ENCODE data around the gene RAET1L. TPM values are rescaled to one million over a fixed set of nuclear protein-coding genes. Genes with fewer than 3 reads are reported as not detected.
"Not testable (repeated sequence)": the region's sequence is repeated elsewhere in the genome, so short reads cannot be mapped to it uniquely, and the experiment has no call there.

The RAET1L gene
- total RNA-seq, 1 donor from 2014 or later = not detected

GRCh38 chr6:149978610-149979009 lies 46.7 kb downstream of the RAET1L start:
- H3K4me1 Mint-ChIP-seq = no peaks in the 10 kb centered on the region
- no peaks in the 10 kb centered on the region for H3K9me3 Mint-ChIP-seq
- no peaks in the 10 kb centered on the region for H3K36me3 Mint-ChIP-seq (ENCODE audit: low read depth)
- H3K27me3 Mint-ChIP-seq (ENCODE audit: low read depth) = peaks cover 99% of the 10 kb centered on the region
- no peak for DNase-seq (ENCODE audit: low read depth, low spot score)
- TF ChIP-seq CTCF (conservative IDR thresholded peaks at IDR 0.05) = no peak
- no peak overlapping the region for H3K27ac Mint-ChIP-seq (ENCODE audit: unreplicated experiment)
- H3K4me3 Mint-ChIP-seq = no peak overlapping the region

DNA sequence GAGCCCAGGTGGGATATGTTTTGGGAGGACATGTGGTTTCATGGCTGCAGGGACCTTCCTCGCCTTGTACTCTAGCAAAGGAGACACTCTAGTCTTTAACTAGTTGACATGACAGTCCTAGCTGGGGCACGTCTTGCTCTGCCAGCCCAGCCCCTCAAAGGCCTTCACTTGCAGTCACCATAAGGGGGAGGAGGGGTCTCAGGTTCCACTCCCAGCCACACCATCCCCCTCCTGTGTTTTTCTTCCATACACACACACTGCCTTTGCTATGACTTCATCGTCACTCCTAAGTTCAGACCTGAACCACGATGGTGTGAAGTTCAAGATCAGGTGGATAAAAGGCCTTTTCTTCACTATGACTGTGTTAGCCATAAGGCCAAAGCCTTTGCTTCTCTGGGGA lies 48.1 kb downstream of the RAET1L start:
- DNase-seq (ENCODE audit: low read depth, low spot score) = no peak
- no peak overlapping the region for H3K27ac Mint-ChIP-seq (ENCODE audit: unreplicated experiment)
- no peaks in the 10 kb centered on the region for H3K36me3 Mint-ChIP-seq (ENCODE audit: low read depth)
- H3K9me3 Mint-ChIP-seq = no peaks in the 10 kb centered on the region
- H3K27me3 Mint-ChIP-seq (ENCODE audit: low read depth) = peaks cover 90% of the 10 kb centered on the region
- no peak for TF ChIP-seq CTCF (conservative IDR thresholded peaks at IDR 0.05)
- H3K4me1 Mint-ChIP-seq = no peaks in the 10 kb centered on the region
- no peak overlapping the region for H3K4me3 Mint-ChIP-seq

- no peaks in the 10 kb centered on the region for H3K4me1 Mint-ChIP-seq
- H3K36me3 Mint-ChIP-seq (ENCODE audit: low read depth) = no peaks in the 10 kb centered on the region
- no peak overlapping the region for H3K4me3 Mint-ChIP-seq
- no peak for DNase-seq (ENCODE audit: low read depth, low spot score)
- no peak overlapping the region for H3K27ac Mint-ChIP-seq (ENCODE audit: unreplicated experiment)
- H3K9me3 Mint-ChIP-seq = no peaks in the 10 kb centered on the region
- no peak for TF ChIP-seq CTCF (conservative IDR thresholded peaks at IDR 0.05)
- peaks cover 75% of the 10 kb centered on the region for H3K27me3 Mint-ChIP-seq (ENCODE audit: low read depth)
Observed at GRCh38 chr6:149975400-149975799, 49.9 kb downstream of the RAET1L start.

DNA sequence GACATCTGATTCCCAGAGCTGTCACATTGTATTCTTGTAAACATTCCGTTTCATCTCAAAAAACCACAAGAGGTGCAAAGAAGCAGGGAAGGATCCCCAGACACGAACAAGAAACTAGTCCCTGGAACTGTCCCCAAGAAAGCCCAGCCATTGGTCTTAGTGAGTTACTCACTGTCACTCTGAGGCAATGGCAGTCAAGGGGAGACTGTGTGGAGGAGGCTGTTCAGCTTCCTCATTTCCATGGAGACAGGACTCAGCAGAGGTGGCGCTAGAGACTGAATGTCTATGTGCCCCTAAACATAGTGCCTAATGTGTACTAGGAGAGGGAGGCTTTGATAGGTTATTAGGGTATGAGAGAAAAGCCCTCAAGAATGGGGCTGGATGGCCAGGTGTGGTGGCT lies 50.5 kb downstream of the RAET1L start:
- no peak for DNase-seq (ENCODE audit: low read depth, low spot score)
- Mint-ChIP-seq H3K36me3 (ENCODE audit: low read depth) (no peaks in the 10 kb centered on the region), H3K9me3 (no peaks in the 10 kb centered on the region), H3K4me1 (no peaks in the 10 kb centered on the region), H3K27ac (ENCODE audit: unreplicated experiment) (no peak overlapping the region), H3K27me3 (ENCODE audit: low read depth) (peaks cover 73% of the 10 kb centered on the region), H3K4me3 (no peak overlapping the region)
- TF ChIP-seq CTCF (conservative IDR thresholded peaks at IDR 0.05) = no peak

DNA sequence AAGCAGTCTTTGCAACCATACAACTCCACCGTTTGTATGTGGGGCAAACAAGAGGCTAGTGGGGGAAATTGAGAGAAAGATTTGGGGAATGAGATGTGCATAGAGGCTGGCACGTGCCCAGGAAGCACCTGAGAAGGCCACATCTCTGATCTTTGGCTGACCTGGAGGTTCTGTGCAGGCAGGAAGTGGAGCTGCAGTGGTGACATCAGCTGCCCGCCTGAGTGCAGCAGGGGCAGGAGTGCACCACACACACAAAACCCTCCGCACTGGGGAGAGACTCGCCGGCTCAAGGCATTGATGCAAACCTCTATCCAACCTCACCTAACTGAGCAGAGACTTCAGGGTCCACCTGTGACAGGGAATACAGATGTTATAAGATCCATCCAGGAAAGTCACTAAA lies 50.9 kb downstream of the RAET1L start:
- DNase-seq (ENCODE audit: low read depth, low spot score); H3K36me3 Mint-ChIP-seq (ENCODE audit: low read depth); H3K9me3 Mint-ChIP-seq; H3K4me1 Mint-ChIP-seq; H3K4me3 Mint-ChIP-seq; H3K27ac Mint-ChIP-seq (ENCODE audit: unreplicated experiment): not testable (repeated sequence)
- H3K27me3 Mint-ChIP-seq (ENCODE audit: low read depth) = peaks cover 71% of the 10 kb centered on the region

- Mint-ChIP-seq H3K9me3 (no peaks in the 10 kb centered on the region), H3K27ac (ENCODE audit: unreplicated experiment) (peak overlapping the region; percentile 12), H3K4me1 (peaks cover 14% of the 10 kb centered on the region), H3K36me3 (ENCODE audit: low read depth) (peaks cover 3% of the 10 kb centered on the region), H3K4me3 (no peak overlapping the region), H3K27me3 (ENCODE audit: low read depth) (peaks cover 66% of the 10 kb centered on the region)
- TF ChIP-seq CTCF (conservative IDR thresholded peaks at IDR 0.05) = no peak
- DNase-seq (ENCODE audit: low read depth, low spot score) = no peak
Observed at GRCh38 chr6:149969635-149970034, 55.7 kb downstream of the RAET1L start.

DNA sequence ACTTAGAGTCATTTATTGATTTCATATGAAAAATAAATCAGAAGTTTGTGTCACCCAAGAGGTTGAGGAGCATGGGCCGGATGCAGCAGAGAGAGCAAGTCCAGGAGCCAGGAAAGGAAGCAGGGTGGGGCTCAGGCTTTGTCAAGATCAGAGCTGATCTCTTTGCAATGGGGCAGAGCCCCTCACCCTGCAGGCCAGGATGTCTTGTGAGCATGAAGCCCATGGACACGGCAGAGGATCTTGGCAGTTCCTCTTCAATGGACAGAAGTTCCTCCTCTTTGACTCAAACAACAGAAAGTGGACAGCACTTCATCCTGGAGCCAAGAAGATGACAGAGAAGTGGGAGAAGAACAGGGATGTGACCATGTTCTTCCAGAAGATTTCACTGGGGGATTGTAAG lies 56.4 kb downstream of the RAET1L start:
- not testable (repeated sequence) for H3K36me3 Mint-ChIP-seq (ENCODE audit: low read depth); H3K4me3 Mint-ChIP-seq; H3K27ac Mint-ChIP-seq (ENCODE audit: unreplicated experiment); H3K9me3 Mint-ChIP-seq; DNase-seq (ENCODE audit: low read depth, low spot score)
- Mint-ChIP-seq H3K27me3 (ENCODE audit: low read depth) (peaks cover 66% of the 10 kb centered on the region), H3K4me1 (peaks cover 21% of the 10 kb centered on the region)
